Activated B cell treated with CpG ODN at 0.5 μM for 24 hours (primary cell): ENCODE data around the gene DNAH2. TPM values are rescaled to one million over a fixed set of nuclear protein-coding genes. Genes with fewer than 3 reads are reported as not detected.

ENCODE experiments used
- ATAC-seq: fragments of 200-7000 bp; cut with Tn5 transposase; one replicate; pipeline ENCODE4 v1.10.0; 2021; ENCODE audit warnings: low read depth, mild to moderate bottlenecking, moderate library complexity
- CTCF ChIA-PET: fragments of 350-600 bp; sonication (Branson Sonifier 250); formaldehyde crosslinking; loops from one replicate; lab custom pipeline; 2021; ENCODE audit warnings: antibody characterized with exemption; lab: Charles Lee
- POLR2A ChIA-PET: fragments of 350-600 bp; sonication (Branson Sonifier 250); formaldehyde crosslinking; loops from one replicate; lab custom pipeline; 2021; ENCODE audit warnings: antibody characterized with exemption; lab: Charles Lee
- DNase-seq: peaks from one replicate; pipeline ENCODE4 v3.0.0; 2022
- H3K27ac Mint-ChIP-seq: one replicate; pipeline ENCODE4 v1.8.0; 2020; ENCODE audit warnings: mixed read lengths
- H3K27me3 Mint-ChIP-seq: one replicate; pipeline ENCODE4 v1.8.0; 2021; ENCODE audit warnings: mixed read lengths
- H3K36me3 Mint-ChIP-seq: one replicate; pipeline ENCODE4 v1.8.0; 2021; ENCODE audit warnings: low read depth, mixed read lengths
- H3K4me1 Mint-ChIP-seq: one replicate; pipeline ENCODE4 v1.8.0; 2021; ENCODE audit warnings: mixed read lengths
- H3K4me3 Mint-ChIP-seq: one replicate; pipeline ENCODE4 v1.8.0; 2020; ENCODE audit warnings: mild to moderate bottlenecking, mixed read lengths
- H3K9me3 Mint-ChIP-seq: one replicate; pipeline ENCODE4 v1.8.0; 2020; ENCODE audit warnings: mixed read lengths
- intact Hi-C: fragments of 100-400 bp; cut with micrococcal nuclease; formaldehyde crosslinking; loops from one replicate; pipeline ENCODE4 v1.15.1; 2024
- total RNA-seq: library from RNA; stranded (reverse); gene quantifications from 2 replicates; pipeline ENCODE4 v1.2.3, GENCODE V29; 2022
- TF ChIP-seq, protein P1 (sequence below): fragments of 200-600 bp; IDR thresholded peaks from one replicate; pipeline ENCODE4 v1.8.0; 2022; ENCODE audit warnings: antibody characterized with exemption, mild to moderate bottlenecking

The DNAH2 gene
- total RNA-seq, 1 donor from 2014 or later = not detected

DNA sequence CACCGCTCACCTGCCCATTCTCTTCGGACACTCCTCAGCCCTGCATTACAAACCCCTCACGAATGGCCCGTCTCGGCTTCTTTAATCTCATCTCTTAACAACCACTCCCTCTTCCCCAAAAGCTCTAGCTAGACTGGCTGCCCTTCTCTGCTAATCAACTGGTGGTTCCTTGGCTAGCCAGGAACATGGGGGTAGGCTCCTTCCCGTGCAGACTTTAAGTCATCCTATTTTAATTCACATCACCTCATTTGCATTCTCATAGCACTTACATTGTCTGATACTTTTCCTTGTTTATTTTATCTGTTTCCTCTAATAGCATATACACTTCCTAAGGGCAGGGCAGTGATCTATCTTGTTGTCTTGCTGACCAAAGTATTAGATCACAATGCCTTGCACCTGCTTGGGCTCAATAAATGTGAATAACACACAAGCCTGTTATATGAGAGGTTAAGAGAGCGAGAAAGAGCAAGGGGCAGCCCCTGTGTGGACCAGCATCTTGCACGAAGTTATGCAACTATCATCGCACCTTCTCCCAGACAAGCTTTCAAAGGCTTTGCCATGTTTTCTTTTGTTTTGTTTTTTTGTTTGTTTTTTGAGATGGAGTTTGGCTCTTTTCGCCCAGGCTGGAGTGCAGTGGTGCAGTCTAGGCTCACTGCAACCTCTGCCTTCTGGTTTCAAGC is 40.0 kb upstream of the DNAH2 start:
- ATAC-seq = no peak
- H3K27ac Mint-ChIP-seq = peak overlapping the region; percentile 13
- H3K4me3 Mint-ChIP-seq = no peak overlapping the region
- H3K9me3 Mint-ChIP-seq = peaks cover 6% of the 10 kb centered on the region
- intact Hi-C loops = no loop called here
- H3K4me1 Mint-ChIP-seq = peaks cover 12% of the 10 kb centered on the region
- TF ChIP-seq, protein P1, sequence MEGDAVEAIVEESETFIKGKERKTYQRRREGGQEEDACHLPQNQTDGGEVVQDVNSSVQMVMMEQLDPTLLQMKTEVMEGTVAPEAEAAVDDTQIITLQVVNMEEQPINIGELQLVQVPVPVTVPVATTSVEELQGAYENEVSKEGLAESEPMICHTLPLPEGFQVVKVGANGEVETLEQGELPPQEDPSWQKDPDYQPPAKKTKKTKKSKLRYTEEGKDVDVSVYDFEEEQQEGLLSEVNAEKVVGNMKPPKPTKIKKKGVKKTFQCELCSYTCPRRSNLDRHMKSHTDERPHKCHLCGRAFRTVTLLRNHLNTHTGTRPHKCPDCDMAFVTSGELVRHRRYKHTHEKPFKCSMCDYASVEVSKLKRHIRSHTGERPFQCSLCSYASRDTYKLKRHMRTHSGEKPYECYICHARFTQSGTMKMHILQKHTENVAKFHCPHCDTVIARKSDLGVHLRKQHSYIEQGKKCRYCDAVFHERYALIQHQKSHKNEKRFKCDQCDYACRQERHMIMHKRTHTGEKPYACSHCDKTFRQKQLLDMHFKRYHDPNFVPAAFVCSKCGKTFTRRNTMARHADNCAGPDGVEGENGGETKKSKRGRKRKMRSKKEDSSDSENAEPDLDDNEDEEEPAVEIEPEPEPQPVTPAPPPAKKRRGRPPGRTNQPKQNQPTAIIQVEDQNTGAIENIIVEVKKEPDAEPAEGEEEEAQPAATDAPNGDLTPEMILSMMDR = no peak
- ChIA-PET CTCF (interaction anchor here (1.9 kb wide), 1 partner anchor 10 kb away, joined by 6 read pairs; the partner anchor contains the start of genes TP53 and WRAP53), POLR2A (interaction anchor here (0.6 to 5.5 kb wide), 2 partner anchors 8 to 10 kb away, joined by 3 to 39 read pairs; partner anchors contain the start of genes TP53 and WRAP53)
- no peak for DNase-seq
- H3K36me3 Mint-ChIP-seq = peaks cover 52% of the 10 kb centered on the region
- H3K27me3 Mint-ChIP-seq = no peaks in the 10 kb centered on the region

DNA sequence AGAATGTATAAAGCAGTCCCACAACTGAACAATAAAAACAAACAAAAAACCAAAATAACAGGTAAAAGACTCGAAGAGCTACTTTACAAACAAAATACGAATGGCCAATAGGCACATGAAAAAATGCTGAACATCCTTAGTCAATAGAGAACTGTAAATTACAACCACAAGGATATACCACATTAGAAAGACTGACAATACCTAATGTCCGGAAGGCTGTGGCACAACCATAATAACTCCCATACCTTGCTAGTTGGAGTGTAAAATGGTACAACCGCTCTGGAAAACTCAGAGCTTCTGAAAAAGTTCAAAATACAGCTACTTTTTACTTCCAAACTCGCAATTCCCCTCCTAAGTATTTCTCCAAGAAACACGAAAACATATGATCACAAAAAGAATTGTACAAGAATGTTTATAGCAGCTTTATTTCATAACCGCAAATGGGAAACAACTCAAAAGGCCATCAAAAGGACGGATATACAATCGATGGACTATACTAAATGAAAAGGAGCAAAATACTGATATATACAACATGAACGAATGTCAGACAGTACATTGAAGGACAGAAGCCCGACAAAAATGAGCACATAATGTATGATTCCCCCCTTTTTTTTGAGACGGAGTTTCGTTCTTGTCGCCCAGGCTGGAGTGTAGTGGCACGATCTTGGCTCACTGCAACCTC is 32.6 kb upstream of the DNAH2 start:
- DNase-seq = no peak
- peak overlapping the region; percentile 99 for H3K27ac Mint-ChIP-seq
- ChIA-PET CTCF (interaction anchor here (0.8 to 3.8 kb wide), 2 partner anchors 95 to 124 kb away, joined by 5 to 17 read pairs; partner anchors contain the start of genes SENP3 and SOX15), POLR2A (interaction anchor here (1.0 to 5.9 kb wide), 21 partner anchors 18 to 563 kb away, joined by 3 to 109 read pairs (median 21); partner anchors contain the start of genes CD68, CNTROB, CTC1 and CYB5D1)
- H3K4me1 Mint-ChIP-seq = peaks cover 52% of the 10 kb centered on the region
- peaks cover 32% of the 10 kb centered on the region for H3K36me3 Mint-ChIP-seq
- H3K27me3 Mint-ChIP-seq = no peaks in the 10 kb centered on the region
- intact Hi-C loops = loop anchor here (5.0 to 10.0 kb wide), 3 partner anchors 448 to 540 kb away; partner anchors contain the start of genes PER1 and PHF23
- peak overlapping the region; percentile 97 for H3K4me3 Mint-ChIP-seq
- ATAC-seq = no peak
- H3K9me3 Mint-ChIP-seq = no peaks in the 10 kb centered on the region
- TF ChIP-seq, protein P1 = no peak

DNA sequence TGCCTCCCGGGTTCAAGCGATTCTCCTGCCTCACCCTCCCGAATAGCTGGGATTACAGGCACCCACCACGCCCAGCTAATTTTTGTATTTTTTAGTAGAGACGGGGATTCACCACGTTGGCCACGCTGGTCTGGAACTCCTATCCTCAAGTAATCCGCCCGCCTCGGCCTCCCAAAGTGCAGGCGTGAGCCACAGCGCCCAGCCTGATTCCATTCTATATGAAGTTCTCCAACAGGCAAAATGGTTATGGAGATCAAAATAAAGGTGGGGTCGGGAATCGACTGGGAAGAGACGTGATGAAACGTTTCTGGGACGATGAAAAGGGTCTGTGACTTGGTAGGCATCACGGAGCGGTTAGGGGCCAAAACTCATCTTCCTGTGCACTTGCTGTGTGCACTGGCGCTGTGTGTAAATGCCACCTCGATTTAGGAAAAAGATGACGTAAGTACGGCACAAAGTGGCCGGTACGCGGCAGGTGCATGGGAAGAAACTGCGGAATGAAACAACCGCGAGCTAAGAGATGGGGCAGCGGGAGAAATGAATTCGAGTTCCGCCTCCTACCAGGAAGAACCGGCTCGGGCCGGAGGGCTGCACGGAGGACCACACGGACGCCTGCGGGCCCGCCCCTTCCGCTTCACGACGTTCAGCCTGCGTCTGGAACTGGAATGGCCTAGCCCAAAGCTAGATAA is 31.9 kb upstream of the DNAH2 start:
- ATAC-seq = peak; percentile 55
- Mint-ChIP-seq H3K27ac (peak overlapping the region; percentile 99), H3K36me3 (peaks cover 35% of the 10 kb centered on the region), H3K9me3 (no peaks in the 10 kb centered on the region), H3K4me3 (peak overlapping the region; percentile 97), H3K27me3 (no peaks in the 10 kb centered on the region), H3K4me1 (peaks cover 53% of the 10 kb centered on the region)
- TF ChIP-seq, protein P1 = no peak
- CTCF ChIA-PET = interaction anchor here (2.5 to 4.2 kb wide), 3 partner anchors 53 to 125 kb away, joined by 9 to 40 read pairs (median 17); partner anchors contain the start of gene SENP3
- POLR2A ChIA-PET = interaction anchor here (0.7 to 5.9 kb wide), 70 partner anchors 8 to 1280 kb away, joined by 3 to 109 read pairs (median 7); partner anchors contain the start of genes ACADVL, ACAP1, ATP1B2 and BORCS6
- DNase-seq = peak; percentile 80
- intact Hi-C loops = loop anchor here (1.0 to 10.0 kb wide), 13 partner anchors 70 to 539 kb away; partner anchors contain the start of genes EIF5A, KDM6B, MPDU1 and NAA38

DNA sequence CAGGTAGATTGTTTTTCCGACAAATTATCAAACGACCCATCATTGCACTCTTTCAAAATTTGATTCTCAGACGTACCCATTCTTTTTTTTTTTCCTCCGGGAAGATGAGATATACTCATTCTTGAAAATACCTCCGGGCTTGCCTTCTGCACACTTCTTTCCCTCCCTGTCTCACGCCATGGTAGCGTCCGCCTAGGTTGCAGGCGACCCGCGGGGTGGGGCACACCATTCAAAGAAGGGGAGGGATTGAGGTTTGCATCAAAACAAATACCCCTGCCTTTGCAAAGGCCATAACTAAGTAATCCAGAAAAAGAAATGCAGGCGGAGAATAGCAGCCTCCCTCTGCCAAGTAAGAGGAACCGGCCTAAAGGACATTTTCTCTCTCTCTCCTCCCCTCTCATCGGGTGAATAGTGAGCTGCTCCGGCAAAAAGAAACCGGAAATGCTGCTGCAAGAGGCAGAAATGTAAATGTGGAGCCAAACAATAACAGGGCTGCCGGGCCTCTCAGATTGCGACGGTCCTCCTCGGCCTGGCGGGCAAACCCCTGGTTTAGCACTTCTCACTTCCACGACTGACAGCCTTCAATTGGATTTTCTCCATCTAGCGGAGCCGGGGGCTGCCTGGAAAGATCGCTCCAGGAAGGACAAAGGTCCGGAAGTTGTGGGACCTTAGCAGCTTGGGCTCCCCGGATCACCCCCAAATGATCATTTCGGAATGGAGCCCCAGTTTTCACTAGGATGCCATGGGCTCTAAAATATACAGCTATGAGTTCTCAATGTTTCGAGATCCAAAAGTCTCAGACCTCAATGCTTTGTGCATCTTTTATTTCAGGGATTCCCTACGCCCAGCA is 31.1 kb upstream of the DNAH2 start:
- Mint-ChIP-seq H3K4me3 (peak overlapping the region; percentile 97), H3K27ac (peak overlapping the region; percentile 99), H3K36me3 (peaks cover 37% of the 10 kb centered on the region), H3K4me1 (peaks cover 53% of the 10 kb centered on the region), H3K27me3 (no peaks in the 10 kb centered on the region), H3K9me3 (no peaks in the 10 kb centered on the region)
- intact Hi-C loops = loop anchor here (1.0 to 10.0 kb wide), 16 partner anchors 36 to 538 kb away; partner anchors contain the start of genes ATP1B2, EIF5A, KDM6B and MPDU1
- POLR2A ChIA-PET = interaction anchor here (0.5 to 5.9 kb wide), 90 partner anchors 9 to 1279 kb away, joined by 3 to 109 read pairs (median 6); partner anchors contain the start of genes ACADVL, ACAP1, ATP1B2 and BORCS6
- CTCF ChIA-PET = interaction anchor here (0.9 to 4.2 kb wide), 11 partner anchors 28 to 331 kb away, joined by 3 to 40 read pairs (median 9); partner anchors contain the start of genes ATP1B2, CNTROB, FXR2 and SAT2
- ATAC-seq (peak; percentile 56), DNase-seq (peak; percentile 65)
- TF ChIP-seq, protein P1 = no peak
